HepG2 (cell line): ENCODE data around the gene SLX4. TPM values are rescaled to one million over a fixed set of nuclear protein-coding genes. Genes with fewer than 3 reads are reported as not detected.

Experiments
- AGO2 ChIP-seq: fragments of 200-400 bp; formaldehyde crosslinking; optimal IDR thresholded peaks from 2 replicates; pipeline ENCODE3; 2017; ENCODE audit warnings: mild to moderate bottlenecking, low read depth, low read length, moderate library complexity
- GLI4 ChIP-seq: sonication (generic); formaldehyde crosslinking; IDR thresholded peaks from 2 replicates; pipeline ENCODE4 v1.5.1; 2020; ENCODE audit warnings: missing genetic modification reagents, mild to moderate bottlenecking, moderate library complexity, borderline replicate concordance
- HNRNPK ChIP-seq: fragments of 200-400 bp; formaldehyde crosslinking; IDR thresholded peaks from 2 replicates; pipeline ENCODE4 v1.6.1; 2018; ENCODE audit warnings: low read length, low read depth, moderate library complexity, mild to moderate bottlenecking; ENCODE audit not compliant: poor library complexity, severe bottlenecking
- KDM4B ChIP-seq: sonication (generic); formaldehyde crosslinking; IDR thresholded peaks from 2 replicates; pipeline ENCODE4 v1.4.0; 2020; ENCODE audit warnings: missing genetic modification reagents
- MXD4 ChIP-seq: IDR thresholded peaks from 2 replicates; pipeline ENCODE4 v1.6.1; 2016; ENCODE audit warnings: mild to moderate bottlenecking, missing biosample characterization, missing genetic modification reagents
- NFKB2 ChIP-seq: sonication (generic); formaldehyde crosslinking; IDR thresholded peaks from 2 replicates; pipeline ENCODE4 v1.4.0; 2020; ENCODE audit warnings: missing genetic modification reagents, borderline replicate concordance
- NRL ChIP-seq: sonication (generic); formaldehyde crosslinking; IDR thresholded peaks from 2 replicates; pipeline ENCODE4 v1.5.0; 2020; ENCODE audit warnings: missing genetic modification reagents, mild to moderate bottlenecking, moderate library complexity, borderline replicate concordance
- PCBP1 ChIP-seq: fragments of 200-400 bp; formaldehyde crosslinking; IDR thresholded peaks from 2 replicates; pipeline ENCODE4 v1.6.1; 2017; ENCODE audit warnings: mild to moderate bottlenecking, low read depth, low read length, borderline replicate concordance
- POLR2G ChIP-seq: fragments of 200-400 bp; formaldehyde crosslinking; IDR thresholded peaks from 2 replicates; pipeline ENCODE4 v1.6.1; 2018; ENCODE audit warnings: mild to moderate bottlenecking, low read depth, low read length, moderate library complexity
- ZBTB38 ChIP-seq: sonication (generic); formaldehyde crosslinking; IDR thresholded peaks from 2 replicates; pipeline ENCODE4 v1.5.1; 2020; ENCODE audit warnings: mild to moderate bottlenecking, missing genetic modification reagents
- ZNF230 ChIP-seq: sonication (generic); formaldehyde crosslinking; IDR thresholded peaks from 2 replicates; pipeline ENCODE4 v1.4.0; 2020; ENCODE audit warnings: mild to moderate bottlenecking, missing genetic modification reagents
- polyA plus RNA-seq, 8 experiments: library from polyadenylated mRNA; depleted of rRNA in 3 of 8; stranded (reverse) in 7 of 8; unstranded in 1 of 8; fragments of >200 nt; fragmentation: Illumina TruSeq in 4 of 8; extraction: Trizol in 4 of 8; gene quantifications; 2 replicates each; pipeline versions ENCODE4 v1.2.1 to v1.2.3, GENCODE V29; 2011 to 2016; ENCODE audit warnings: low read depth in 4 of 8, missing spikeins in 1 of 8, mixed read lengths in 1 of 8; ENCODE audit not compliant: insufficient read depth in 1 of 8
- total RNA-seq, 5 experiments: library from RNA; depleted of rRNA; stranded (reverse); fragments of >200 nt; fragmentation: Illumina TruSeq; extraction: Trizol; gene quantifications; 2 replicates each; pipeline ENCODE4 v1.2.3, GENCODE V29; 2016; ENCODE audit warnings: low read depth in 1 of 5
- TF ChIP-seq, protein P1 (sequence below): fragments of 450-650 bp; IDR thresholded peaks from 2 replicates; pipeline ENCODE4 v1.6.1; 2017; ENCODE audit warnings: mild to moderate bottlenecking
- TF ChIP-seq, protein P2 (sequence below): IDR thresholded peaks from 2 replicates; pipeline ENCODE4 v1.6.1; 2016; ENCODE audit warnings: low read depth, borderline replicate concordance
- TF ChIP-seq, protein P3 (sequence below): sonication (generic); formaldehyde crosslinking; IDR thresholded peaks from 2 replicates; pipeline ENCODE4 v1.9.0; 2021; ENCODE audit warnings: mild to moderate bottlenecking, missing genetic modification reagents
- TF ChIP-seq, protein P4 (sequence below): sonication (generic); formaldehyde crosslinking; IDR thresholded peaks from 2 replicates; pipeline ENCODE4; 2020; ENCODE audit warnings: missing genetic modification reagents, mild to moderate bottlenecking, borderline replicate concordance

The SLX4 gene
- total and polyA plus RNA-seq, 2 of the 13 experiments (the other 11 are each of a cell fraction or from before 2014, with no cell fraction given) = 1.1 to 3.6 TPM

DNA sequence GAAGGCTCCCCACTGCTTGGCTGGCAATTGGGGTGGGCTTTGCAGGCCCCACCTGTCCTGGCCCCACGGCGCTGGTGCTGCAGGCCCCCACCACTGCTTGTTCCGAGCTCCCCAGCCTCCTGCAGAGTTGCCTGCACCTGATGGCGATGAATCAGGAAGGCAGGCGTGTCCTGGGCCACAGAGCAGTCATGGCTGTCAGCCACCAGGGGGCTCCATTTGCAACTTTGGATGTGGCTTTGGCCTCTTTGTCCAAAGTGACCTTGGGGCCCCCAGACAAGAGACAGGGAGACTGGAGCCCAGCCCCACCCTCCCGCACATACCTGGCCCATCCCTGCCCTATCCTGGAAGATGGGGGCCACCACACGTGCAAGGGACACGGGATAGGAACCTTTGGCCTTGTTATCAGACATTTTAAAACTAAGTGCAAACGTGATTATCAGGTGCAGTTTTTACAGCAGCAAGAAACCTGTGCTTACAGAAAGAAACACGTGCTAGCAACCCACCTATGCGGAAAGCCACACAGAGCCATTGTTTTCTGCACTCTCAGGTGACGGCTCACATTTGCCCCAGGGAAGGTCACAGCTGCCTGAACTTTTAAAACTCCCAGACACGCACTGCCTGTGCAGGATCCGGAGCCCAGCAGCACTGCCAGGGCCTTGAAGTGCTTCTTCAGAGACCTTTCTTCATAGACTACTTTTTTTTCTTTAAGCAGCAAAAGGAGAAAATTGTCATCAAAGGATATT, 43.0 kb upstream of the SLX4 start, which contains the start of gene DNASE1 (continued):
- TF ChIP-seq, protein P1, sequence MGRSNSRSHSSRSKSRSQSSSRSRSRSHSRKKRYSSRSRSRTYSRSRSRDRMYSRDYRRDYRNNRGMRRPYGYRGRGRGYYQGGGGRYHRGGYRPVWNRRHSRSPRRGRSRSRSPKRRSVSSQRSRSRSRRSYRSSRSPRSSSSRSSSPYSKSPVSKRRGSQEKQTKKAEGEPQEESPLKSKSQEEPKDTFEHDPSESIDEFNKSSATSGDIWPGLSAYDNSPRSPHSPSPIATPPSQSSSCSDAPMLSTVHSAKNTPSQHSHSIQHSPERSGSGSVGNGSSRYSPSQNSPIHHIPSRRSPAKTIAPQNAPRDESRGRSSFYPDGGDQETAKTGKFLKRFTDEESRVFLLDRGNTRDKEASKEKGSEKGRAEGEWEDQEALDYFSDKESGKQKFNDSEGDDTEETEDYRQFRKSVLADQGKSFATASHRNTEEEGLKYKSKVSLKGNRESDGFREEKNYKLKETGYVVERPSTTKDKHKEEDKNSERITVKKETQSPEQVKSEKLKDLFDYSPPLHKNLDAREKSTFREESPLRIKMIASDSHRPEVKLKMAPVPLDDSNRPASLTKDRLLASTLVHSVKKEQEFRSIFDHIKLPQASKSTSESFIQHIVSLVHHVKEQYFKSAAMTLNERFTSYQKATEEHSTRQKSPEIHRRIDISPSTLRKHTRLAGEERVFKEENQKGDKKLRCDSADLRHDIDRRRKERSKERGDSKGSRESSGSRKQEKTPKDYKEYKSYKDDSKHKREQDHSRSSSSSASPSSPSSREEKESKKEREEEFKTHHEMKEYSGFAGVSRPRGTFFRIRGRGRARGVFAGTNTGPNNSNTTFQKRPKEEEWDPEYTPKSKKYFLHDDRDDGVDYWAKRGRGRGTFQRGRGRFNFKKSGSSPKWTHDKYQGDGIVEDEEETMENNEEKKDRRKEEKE = no peak
- TF ChIP-seq NRL (CRISPR knock-in tag) = peak; percentile 76; the same call in 1 of the 2 replicates
- TF ChIP-seq, protein P2, sequence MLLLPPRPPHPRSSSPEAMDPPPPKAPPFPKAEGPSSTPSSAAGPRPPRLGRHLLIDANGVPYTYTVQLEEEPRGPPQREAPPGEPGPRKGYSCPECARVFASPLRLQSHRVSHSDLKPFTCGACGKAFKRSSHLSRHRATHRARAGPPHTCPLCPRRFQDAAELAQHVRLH (CRISPR knock-in tag) = peak; percentile 68; the same call in 1 of the 2 replicates
- TF ChIP-seq GLI4 (CRISPR knock-in tag) = no peak
- no peak for TF ChIP-seq HNRNPK
- no peak for TF ChIP-seq NFKB2
- TF ChIP-seq KDM4B (CRISPR knock-in tag) = no peak
- TF ChIP-seq ZBTB38 = peak; percentile 94
- TF ChIP-seq POLR2G = 0 out of 2 replicates have a peak, but pooled peaks have one; percentile 38
- 0 out of 2 replicates have a peak, but pooled peaks have one; percentile 14 for TF ChIP-seq ZNF230 (CRISPR knock-in tag)
- TF ChIP-seq, protein P3, sequence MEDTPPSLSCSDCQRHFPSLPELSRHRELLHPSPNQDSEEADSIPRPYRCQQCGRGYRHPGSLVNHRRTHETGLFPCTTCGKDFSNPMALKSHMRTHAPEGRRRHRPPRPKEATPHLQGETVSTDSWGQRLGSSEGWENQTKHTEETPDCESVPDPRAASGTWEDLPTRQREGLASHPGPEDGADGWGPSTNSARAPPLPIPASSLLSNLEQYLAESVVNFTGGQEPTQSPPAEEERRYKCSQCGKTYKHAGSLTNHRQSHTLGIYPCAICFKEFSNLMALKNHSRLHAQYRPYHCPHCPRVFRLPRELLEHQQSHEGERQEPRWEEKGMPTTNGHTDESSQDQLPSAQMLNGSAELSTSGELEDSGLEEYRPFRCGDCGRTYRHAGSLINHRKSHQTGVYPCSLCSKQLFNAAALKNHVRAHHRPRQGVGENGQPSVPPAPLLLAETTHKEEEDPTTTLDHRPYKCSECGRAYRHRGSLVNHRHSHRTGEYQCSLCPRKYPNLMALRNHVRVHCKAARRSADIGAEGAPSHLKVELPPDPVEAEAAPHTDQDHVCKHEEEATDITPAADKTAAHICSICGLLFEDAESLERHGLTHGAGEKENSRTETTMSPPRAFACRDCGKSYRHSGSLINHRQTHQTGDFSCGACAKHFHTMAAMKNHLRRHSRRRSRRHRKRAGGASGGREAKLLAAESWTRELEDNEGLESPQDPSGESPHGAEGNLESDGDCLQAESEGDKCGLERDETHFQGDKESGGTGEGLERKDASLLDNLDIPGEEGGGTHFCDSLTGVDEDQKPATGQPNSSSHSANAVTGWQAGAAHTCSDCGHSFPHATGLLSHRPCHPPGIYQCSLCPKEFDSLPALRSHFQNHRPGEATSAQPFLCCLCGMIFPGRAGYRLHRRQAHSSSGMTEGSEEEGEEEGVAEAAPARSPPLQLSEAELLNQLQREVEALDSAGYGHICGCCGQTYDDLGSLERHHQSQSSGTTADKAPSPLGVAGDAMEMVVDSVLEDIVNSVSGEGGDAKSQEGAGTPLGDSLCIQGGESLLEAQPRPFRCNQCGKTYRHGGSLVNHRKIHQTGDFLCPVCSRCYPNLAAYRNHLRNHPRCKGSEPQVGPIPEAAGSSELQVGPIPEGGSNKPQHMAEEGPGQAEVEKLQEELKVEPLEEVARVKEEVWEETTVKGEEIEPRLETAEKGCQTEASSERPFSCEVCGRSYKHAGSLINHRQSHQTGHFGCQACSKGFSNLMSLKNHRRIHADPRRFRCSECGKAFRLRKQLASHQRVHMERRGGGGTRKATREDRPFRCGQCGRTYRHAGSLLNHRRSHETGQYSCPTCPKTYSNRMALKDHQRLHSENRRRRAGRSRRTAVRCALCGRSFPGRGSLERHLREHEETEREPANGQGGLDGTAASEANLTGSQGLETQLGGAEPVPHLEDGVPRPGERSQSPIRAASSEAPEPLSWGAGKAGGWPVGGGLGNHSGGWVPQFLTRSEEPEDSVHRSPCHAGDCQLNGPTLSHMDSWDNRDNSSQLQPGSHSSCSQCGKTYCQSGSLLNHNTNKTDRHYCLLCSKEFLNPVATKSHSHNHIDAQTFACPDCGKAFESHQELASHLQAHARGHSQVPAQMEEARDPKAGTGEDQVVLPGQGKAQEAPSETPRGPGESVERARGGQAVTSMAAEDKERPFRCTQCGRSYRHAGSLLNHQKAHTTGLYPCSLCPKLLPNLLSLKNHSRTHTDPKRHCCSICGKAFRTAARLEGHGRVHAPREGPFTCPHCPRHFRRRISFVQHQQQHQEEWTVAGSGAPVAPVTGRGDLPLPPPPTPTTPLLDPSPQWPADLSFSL = no peak
- peak; percentile 38; the same call in 1 of the 2 replicates for TF ChIP-seq MXD4 (CRISPR knock-in tag)
- TF ChIP-seq, protein P4, sequence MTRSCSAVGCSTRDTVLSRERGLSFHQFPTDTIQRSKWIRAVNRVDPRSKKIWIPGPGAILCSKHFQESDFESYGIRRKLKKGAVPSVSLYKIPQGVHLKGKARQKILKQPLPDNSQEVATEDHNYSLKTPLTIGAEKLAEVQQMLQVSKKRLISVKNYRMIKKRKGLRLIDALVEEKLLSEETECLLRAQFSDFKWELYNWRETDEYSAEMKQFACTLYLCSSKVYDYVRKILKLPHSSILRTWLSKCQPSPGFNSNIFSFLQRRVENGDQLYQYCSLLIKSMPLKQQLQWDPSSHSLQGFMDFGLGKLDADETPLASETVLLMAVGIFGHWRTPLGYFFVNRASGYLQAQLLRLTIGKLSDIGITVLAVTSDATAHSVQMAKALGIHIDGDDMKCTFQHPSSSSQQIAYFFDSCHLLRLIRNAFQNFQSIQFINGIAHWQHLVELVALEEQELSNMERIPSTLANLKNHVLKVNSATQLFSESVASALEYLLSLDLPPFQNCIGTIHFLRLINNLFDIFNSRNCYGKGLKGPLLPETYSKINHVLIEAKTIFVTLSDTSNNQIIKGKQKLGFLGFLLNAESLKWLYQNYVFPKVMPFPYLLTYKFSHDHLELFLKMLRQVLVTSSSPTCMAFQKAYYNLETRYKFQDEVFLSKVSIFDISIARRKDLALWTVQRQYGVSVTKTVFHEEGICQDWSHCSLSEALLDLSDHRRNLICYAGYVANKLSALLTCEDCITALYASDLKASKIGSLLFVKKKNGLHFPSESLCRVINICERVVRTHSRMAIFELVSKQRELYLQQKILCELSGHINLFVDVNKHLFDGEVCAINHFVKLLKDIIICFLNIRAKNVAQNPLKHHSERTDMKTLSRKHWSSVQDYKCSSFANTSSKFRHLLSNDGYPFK (CRISPR knock-in tag) = peak; percentile 18; the same call in 1 of the 2 replicates
- TF ChIP-seq AGO2 = peak; percentile 73
- TF ChIP-seq PCBP1 = 0 out of 2 replicates have a peak, but pooled peaks have one; percentile 71
